Panc1 (cell line): ENCODE results near the gene KCNN3. TPM values are rescaled to one million over a fixed set of nuclear protein-coding genes. Genes with fewer than 3 reads are reported as not detected.

ENCODE experiments used
- ATAC-seq: fragments of 200-7000 bp; cut with Tn5 transposase; 2 replicates; pipeline ENCODE4 v1.9.1; 2020; ENCODE audit warnings: mild to moderate bottlenecking, moderate library complexity
- BruUV-seq: library from RNA; stranded (reverse); fragments of 400-500 nt; replicated peaks from 2 replicates; lab custom pipeline; 2021; lab: Mats Ljungman, UMichigan
- CTCF ChIA-PET: fragments of 300-600 bp; sonication (Branson Sonifier 250); formaldehyde crosslinking; loops from one replicate; lab custom pipeline; 2022; ENCODE audit warnings: antibody characterized with exemption; lab: Charles Lee
- POLR2A ChIA-PET: fragments of 300-600 bp; sonication (Branson Sonifier 250); formaldehyde crosslinking; loops from one replicate; lab custom pipeline; 2022; ENCODE audit warnings: antibody characterized with exemption; lab: Charles Lee
- DNase-seq: peaks from one replicate; pipeline ENCODE4 v3.0.0-alpha.2; 2010; ENCODE audit warnings: low read depth, low spot score
- H3K27ac ChIP-seq: 2 replicates; pipeline ENCODE4 v1.5.1; 2011; ENCODE audit warnings: mild to moderate bottlenecking, low read length, inconsistent platforms
- H3K27me3 ChIP-seq: fragments of 200-500 bp; sonication (Bioruptor generic); 2 replicates; pipeline ENCODE4 v1.6.0; 2014; ENCODE audit warnings: low read length, inconsistent platforms; ENCODE audit not compliant: control insufficient read depth, insufficient read depth
- H3K36me3 ChIP-seq: fragments of 200-500 bp; sonication (Bioruptor generic); 2 replicates; pipeline ENCODE4 v1.5.1; 2014; ENCODE audit warnings: inconsistent platforms, mild to moderate bottlenecking, low read length, moderate library complexity; ENCODE audit not compliant: control insufficient read depth, insufficient read depth
- H3K4me1 ChIP-seq: 2 replicates; pipeline ENCODE4 v1.5.1; 2011; ENCODE audit warnings: inconsistent platforms, mild to moderate bottlenecking, low read length, moderate library complexity; ENCODE audit not compliant: control insufficient read depth, insufficient read depth
- H3K4me3 ChIP-seq, 2 experiments: 2 replicates each; pipeline ENCODE4 v1.5.1; 2011 to 2012; ENCODE audit warnings: low read depth in 2 of 2, low read length in 2 of 2, mild to moderate bottlenecking in 2 of 2, inconsistent platforms in 1 of 2, moderate library complexity in 1 of 2
- H3K9me3 ChIP-seq: fragments of 200-500 bp; sonication (Bioruptor generic); 2 replicates; pipeline ENCODE4 v1.5.1; 2014; ENCODE audit warnings: low read depth, mild to moderate bottlenecking, inconsistent platforms, low read length, moderate library complexity; ENCODE audit not compliant: control insufficient read depth, insufficient read depth
- POLR2AphosphoS5 ChIP-seq: IDR thresholded peaks from 2 replicates; pipeline ENCODE4 v1.6.1; 2012; ENCODE audit warnings: mild to moderate bottlenecking, low read depth, low read length, moderate library complexity
- REST ChIP-seq, 2 experiments: IDR thresholded peaks; 2 replicates each; pipeline ENCODE4 v1.6.1; 2011 to 2012; ENCODE audit warnings: low read depth in 2 of 2, control low read depth in 1 of 2, low read length in 1 of 2, mild to moderate bottlenecking in 1 of 2, moderate library complexity in 1 of 2; ENCODE audit not compliant: insufficient read depth in 1 of 2
- SIN3A ChIP-seq: IDR thresholded peaks from 2 replicates; pipeline ENCODE4 v1.6.1; 2012; ENCODE audit warnings: low read depth, mild to moderate bottlenecking, low read length, moderate library complexity, borderline replicate concordance; ENCODE audit not compliant: insufficient read depth
- TCF7L2 ChIP-seq: IDR thresholded peaks from 2 replicates; pipeline ENCODE4 v1.6.1; 2011; ENCODE audit warnings: mild to moderate bottlenecking, low read depth, low read length, inconsistent platforms
- in situ Hi-C: cut with HindIII; loops from 2 replicates; pipeline ENCODE4 v1.10.0; 2016; ENCODE audit warnings: low sequenced_read_pairs, low pct_unique_long_range_greater_than_20kb
- intact Hi-C: fragments of 100-400 bp; cut with micrococcal nuclease; formaldehyde crosslinking; loops from one replicate; pipeline ENCODE4 v1.10.0; 2022; ENCODE audit not compliant: unreplicated experiment
- total RNA-seq: library from RNA; stranded (reverse); gene quantifications from one replicate; pipeline ENCODE4 v1.2.1, GENCODE V29; 2021; ENCODE audit not compliant: unreplicated experiment
- TF ChIP-seq, protein P1 (sequence below): fragments of 450-650 bp; IDR thresholded peaks from 2 replicates; pipeline ENCODE4 v1.5.1; 2017; ENCODE audit warnings: mild to moderate bottlenecking

The KCNN3 gene
- total RNA-seq, 1 experiment from 2014 or later, result 0.05 TPM

DNA sequence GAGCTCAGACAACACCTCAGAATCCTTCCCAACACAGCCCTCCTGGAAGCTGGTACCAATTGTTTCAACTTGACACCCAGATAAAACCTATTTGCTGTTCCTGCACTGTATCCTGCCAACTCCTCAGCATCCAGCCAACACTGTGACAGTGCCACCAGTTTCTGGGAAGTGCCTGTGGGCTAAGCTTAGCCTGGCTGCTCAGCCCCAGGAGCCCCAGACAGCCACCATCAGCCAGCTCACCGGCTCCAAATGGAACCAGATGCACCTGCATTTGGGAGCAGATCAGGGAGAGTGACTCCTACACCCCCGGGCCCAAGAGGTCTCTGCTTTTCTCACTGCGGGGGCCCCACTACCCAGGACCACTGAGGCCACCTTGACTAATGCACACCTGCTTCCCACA is 24.9 kb downstream of the KCNN3 start:
- Histone ChIP-seq H3K4me1 (no peaks in the 10 kb centered on the region), H3K27me3 (no peaks in the 10 kb centered on the region), H3K27ac (no peak overlapping the region), H3K4me3 (no peak overlapping the region), H3K36me3 (no peaks in the 10 kb centered on the region), H3K9me3 (no peaks in the 10 kb centered on the region)
- intact Hi-C loops, result no loop called here
- TF ChIP-seq SIN3A (no peak), TCF7L2 (no peak), REST (IDR thresholded peaks at IDR 0.05; ENCODE audit: insufficient read depth in 1 of 2, low read depth in 2 of 2, low read length in 1 of 2) (no peak), POLR2AphosphoS5 (no peak)
- TF ChIP-seq, protein P1, sequence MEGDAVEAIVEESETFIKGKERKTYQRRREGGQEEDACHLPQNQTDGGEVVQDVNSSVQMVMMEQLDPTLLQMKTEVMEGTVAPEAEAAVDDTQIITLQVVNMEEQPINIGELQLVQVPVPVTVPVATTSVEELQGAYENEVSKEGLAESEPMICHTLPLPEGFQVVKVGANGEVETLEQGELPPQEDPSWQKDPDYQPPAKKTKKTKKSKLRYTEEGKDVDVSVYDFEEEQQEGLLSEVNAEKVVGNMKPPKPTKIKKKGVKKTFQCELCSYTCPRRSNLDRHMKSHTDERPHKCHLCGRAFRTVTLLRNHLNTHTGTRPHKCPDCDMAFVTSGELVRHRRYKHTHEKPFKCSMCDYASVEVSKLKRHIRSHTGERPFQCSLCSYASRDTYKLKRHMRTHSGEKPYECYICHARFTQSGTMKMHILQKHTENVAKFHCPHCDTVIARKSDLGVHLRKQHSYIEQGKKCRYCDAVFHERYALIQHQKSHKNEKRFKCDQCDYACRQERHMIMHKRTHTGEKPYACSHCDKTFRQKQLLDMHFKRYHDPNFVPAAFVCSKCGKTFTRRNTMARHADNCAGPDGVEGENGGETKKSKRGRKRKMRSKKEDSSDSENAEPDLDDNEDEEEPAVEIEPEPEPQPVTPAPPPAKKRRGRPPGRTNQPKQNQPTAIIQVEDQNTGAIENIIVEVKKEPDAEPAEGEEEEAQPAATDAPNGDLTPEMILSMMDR, result no peak
- no peak for ATAC-seq
- in situ Hi-C loops, result no loop called here
- no TSS peak for BruUV-seq
- POLR2A ChIA-PET, result no interaction called here
- DNase-seq, result no peak
- CTCF ChIA-PET, result no interaction called here

DNA sequence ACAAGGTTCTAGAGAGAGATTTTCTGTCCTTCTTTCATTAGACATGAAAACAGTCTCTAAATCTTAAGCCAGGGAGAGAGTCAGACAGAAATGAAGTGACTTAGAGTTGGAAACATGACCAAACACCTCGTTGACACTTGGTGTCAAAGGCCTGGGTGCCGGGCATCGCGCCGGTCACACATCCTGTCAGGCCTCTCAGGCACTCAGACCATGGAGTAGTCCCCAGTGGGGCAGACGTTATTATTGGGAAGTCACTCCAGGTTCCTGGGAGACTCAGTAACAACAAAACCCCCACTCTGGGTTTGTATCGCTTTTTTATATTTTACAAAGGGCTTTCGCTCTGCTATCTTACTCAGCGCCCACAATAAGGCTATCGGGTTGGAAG is 25.8 kb downstream of the KCNN3 start:
- ChIA-PET CTCF (no interaction called here), POLR2A (no interaction called here)
- no peak for DNase-seq
- BruUV-seq, result no TSS peak
- Histone ChIP-seq H3K4me3 (no peak overlapping the region), H3K36me3 (no peaks in the 10 kb centered on the region), H3K27ac (no peak overlapping the region), H3K4me1 (no peaks in the 10 kb centered on the region), H3K27me3 (no peaks in the 10 kb centered on the region), H3K9me3 (no peaks in the 10 kb centered on the region)
- intact Hi-C loops (no loop called here), in situ Hi-C loops (no loop called here)
- no peak for ATAC-seq
- TF ChIP-seq, protein P1, result no peak
- TF ChIP-seq REST (IDR thresholded peaks at IDR 0.05; ENCODE audit: insufficient read depth in 1 of 2, low read depth in 2 of 2, low read length in 1 of 2) (no peak), POLR2AphosphoS5 (no peak), TCF7L2 (no peak), SIN3A (no peak)
